Ectodermal cell (in vitro differentiated cells): ENCODE data around the gene DDC.
A peak's percentile ranks its signal among the peaks of the same experiment; 100 is the strongest.

Source experiments
- H3K27ac ChIP-seq: 2 replicates; pipeline ENCODE4 v1.7.0; 2013; ENCODE audit warnings: mild to moderate bottlenecking, low read depth, low read length; ENCODE audit not compliant: insufficient read depth, poor library complexity, severe bottlenecking
- H3K27me3 ChIP-seq: 2 replicates; pipeline ENCODE4 v1.7.0; 2013; ENCODE audit warnings: mild to moderate bottlenecking, low read length; ENCODE audit not compliant: insufficient read depth, control insufficient read depth, poor library complexity, severe bottlenecking
- H3K36me3 ChIP-seq: one replicate; pipeline ENCODE4 v1.7.0; 2013; ENCODE audit warnings: low read length; ENCODE audit not compliant: control insufficient read depth, insufficient read depth
- H3K4me1 ChIP-seq: one replicate; pipeline ENCODE4 v1.7.0; 2013; ENCODE audit warnings: low read length; ENCODE audit not compliant: control insufficient read depth, insufficient read depth
- H3K4me3 ChIP-seq: 2 replicates; pipeline ENCODE4 v1.7.0; 2013; ENCODE audit warnings: low read depth, low read length, control low read depth; ENCODE audit not compliant: insufficient read depth
- H3K9me3 ChIP-seq: 2 replicates; pipeline ENCODE4 v1.7.0; 2013; ENCODE audit warnings: mild to moderate bottlenecking, low read length, moderate library complexity; ENCODE audit not compliant: control insufficient read depth
- WGBS, 2 experiments: methylation state at CpG; one replicate each; pipeline ENCODE4 v1.1.7; 2013; ENCODE audit warnings: missing lambda C conversion rate in 2 of 2; 5-methylcytosine and 5-hydroxymethylcytosine counted together

Gene DDC

DNA sequence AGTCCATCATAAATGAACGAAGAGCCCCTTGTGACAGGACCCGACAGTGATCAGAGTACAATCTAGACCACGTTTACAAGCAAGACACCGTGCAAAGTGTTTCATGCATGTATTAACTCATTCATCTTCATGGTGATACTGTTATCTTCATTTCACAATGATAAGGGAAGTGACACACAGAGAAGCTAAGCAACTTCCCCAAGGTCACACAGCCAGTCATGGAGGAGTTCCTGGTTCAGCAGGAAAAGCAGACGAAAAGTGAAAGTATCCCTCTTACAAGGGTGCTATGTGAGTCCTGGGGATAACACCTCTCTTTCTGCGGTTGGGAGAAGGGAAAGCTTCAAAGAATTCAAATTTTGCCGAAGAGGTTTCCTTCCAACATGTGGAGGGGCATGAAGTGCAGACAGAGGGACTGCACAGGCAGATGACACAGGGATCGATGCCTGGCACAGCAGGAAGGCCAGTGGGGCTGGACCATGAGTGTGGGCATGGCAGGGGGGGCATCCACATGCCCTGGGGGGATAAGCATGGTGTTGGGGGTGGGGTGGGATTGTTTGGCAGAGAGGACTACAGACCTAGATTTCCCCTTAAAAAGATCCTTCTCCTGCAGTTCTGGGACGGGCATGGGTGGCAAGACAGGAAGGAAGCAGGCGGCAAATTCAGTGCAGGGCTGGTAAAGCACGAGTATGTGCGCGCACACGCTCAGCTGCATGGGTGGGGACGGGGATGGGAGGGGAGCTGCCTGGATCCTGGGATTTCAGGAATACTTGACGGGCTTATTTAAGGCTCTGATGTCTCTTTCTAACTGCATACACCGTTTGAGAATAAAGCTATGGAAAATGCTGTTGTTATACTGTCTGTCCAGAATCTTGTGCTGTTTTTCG lies 33.5 kb upstream of the DDC start:
- H3K27ac ChIP-seq = no peak overlapping the region
- 94 to 97% methylated on average over 18 of the region's 18 CpGs for WGBS, 2 experiments
- H3K9me3 ChIP-seq = no peaks in the 10 kb centered on the region
- H3K36me3 ChIP-seq = peaks cover 3% of the 10 kb centered on the region
- H3K4me1 ChIP-seq = no peaks in the 10 kb centered on the region
- no peak overlapping the region for H3K4me3 ChIP-seq
- no peaks in the 10 kb centered on the region for H3K27me3 ChIP-seq

GRCh38 chr7:50596484-50596883 lies 31.3 kb upstream of the DDC start:
- Histone ChIP-seq H3K9me3 (no peaks in the 10 kb centered on the region), H3K4me1 (peaks cover 2% of the 10 kb centered on the region), H3K4me3 (no peak overlapping the region), H3K27me3 (no peaks in the 10 kb centered on the region), H3K27ac (no peak overlapping the region), H3K36me3 (no peaks in the 10 kb centered on the region)
- WGBS, 2 experiments = 95 to 98% methylated on average over 4 of the region's 4 CpGs

- Histone ChIP-seq H3K27ac (no peak overlapping the region), H3K4me1 (peaks cover 5% of the 10 kb centered on the region), H3K9me3 (no peaks in the 10 kb centered on the region), H3K36me3 (no peaks in the 10 kb centered on the region), H3K4me3 (no peak overlapping the region), H3K27me3 (no peaks in the 10 kb centered on the region)
- WGBS, 2 experiments = 37 to 88% methylated on average over 1 to 3 of the region's 5 CpGs
Observed at GRCh38 chr7:50595491-50596102, 30.4 kb upstream of the DDC start.

DNA sequence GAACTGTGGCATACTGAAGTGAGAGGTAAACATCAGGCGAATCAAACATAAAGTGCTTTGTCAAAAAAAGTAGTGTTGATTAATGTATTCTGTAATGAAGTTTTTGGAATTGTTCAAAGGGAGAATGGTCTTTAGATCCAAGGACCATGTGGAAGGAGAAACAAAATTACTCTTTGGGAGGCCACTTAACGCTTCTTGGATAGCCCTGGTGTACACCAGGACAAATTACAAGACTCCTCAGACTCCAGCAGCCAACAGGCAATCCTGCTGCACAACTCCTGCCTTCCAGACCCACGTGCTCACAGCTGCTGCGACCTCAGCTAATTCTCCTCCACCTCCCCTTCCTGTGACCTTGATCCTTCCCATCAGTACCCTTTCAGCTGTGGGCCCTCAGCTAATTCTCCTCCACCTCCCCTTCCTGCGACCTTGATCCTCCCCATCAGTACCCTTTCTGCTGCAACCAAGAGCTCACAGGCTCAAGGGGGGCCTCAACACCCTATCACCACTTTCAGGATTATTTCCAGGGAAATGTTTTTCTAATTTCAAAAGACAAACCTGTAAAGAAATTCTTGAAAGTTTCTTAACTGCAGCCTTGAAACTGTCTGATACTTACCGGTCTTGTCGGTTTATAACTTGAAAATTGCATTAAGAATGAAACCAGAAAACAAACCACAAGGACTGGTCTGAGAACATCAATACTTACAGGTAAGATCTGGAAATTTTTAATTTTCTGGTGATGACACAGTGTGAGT lies 29.7 kb upstream of the DDC start:
- no peaks in the 10 kb centered on the region for H3K27me3 ChIP-seq

DNA sequence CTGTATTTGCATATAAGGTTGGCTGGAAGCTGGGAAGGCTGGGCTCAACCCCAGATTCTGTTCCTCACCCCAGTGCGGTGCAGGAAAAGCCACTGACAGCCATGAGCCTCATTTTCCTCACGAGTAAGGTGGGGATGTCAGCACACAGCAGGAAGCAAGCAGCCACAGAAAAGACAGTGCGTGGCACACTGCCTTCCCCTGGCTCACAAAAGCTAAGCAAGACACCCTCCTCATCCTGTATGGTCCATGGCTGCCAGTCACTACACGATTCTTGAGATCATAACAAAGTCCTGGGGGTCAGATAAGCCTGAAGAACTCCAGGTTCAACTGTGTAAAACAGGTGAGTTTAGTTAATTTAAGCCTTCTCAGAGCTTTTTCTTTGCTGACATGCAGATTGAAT lies 28.9 kb upstream of the DDC start:
- H3K27me3 ChIP-seq = no peaks in the 10 kb centered on the region
- peaks cover 5% of the 10 kb centered on the region for H3K4me1 ChIP-seq
- no peak overlapping the region for H3K27ac ChIP-seq
- H3K36me3 ChIP-seq = no peaks in the 10 kb centered on the region
- WGBS, 2 experiments = 93% methylated on average over 4 of the region's 4 CpGs
- H3K9me3 ChIP-seq = no peaks in the 10 kb centered on the region
- no peak overlapping the region for H3K4me3 ChIP-seq

More for the DNA sequence above, 29.7 kb upstream of the DDC start:
- WGBS, 2 experiments = 91 to 94% methylated on average over 7 of the region's 7 CpGs
- Histone ChIP-seq H3K9me3 (no peaks in the 10 kb centered on the region), H3K27ac (no peak overlapping the region), H3K4me3 (no peak overlapping the region), H3K36me3 (no peaks in the 10 kb centered on the region), H3K4me1 (peaks cover 5% of the 10 kb centered on the region)

DNA sequence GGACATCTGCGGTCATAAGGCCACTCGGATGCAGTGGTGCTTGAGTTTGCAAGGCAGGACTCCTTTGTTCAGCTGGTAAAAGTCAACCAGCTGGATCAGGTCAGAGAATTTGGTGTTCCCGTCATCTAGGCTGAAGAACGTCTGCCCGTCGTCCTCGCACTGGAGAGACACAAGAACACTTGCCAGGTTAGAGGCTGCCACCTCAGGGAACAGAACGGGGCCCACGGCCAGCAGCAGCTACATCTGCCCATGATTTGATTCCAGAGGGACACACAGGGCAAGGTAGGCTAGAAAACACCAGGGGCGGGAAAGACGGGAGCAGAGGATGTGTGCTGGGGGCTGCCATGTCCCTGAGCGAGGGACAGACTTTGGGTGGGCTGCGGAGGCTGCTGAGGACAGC lies 27.7 kb upstream of the DDC start:
- Histone ChIP-seq H3K4me1 (peaks cover 5% of the 10 kb centered on the region), H3K36me3 (no peaks in the 10 kb centered on the region), H3K27me3 (no peaks in the 10 kb centered on the region)

DNA sequence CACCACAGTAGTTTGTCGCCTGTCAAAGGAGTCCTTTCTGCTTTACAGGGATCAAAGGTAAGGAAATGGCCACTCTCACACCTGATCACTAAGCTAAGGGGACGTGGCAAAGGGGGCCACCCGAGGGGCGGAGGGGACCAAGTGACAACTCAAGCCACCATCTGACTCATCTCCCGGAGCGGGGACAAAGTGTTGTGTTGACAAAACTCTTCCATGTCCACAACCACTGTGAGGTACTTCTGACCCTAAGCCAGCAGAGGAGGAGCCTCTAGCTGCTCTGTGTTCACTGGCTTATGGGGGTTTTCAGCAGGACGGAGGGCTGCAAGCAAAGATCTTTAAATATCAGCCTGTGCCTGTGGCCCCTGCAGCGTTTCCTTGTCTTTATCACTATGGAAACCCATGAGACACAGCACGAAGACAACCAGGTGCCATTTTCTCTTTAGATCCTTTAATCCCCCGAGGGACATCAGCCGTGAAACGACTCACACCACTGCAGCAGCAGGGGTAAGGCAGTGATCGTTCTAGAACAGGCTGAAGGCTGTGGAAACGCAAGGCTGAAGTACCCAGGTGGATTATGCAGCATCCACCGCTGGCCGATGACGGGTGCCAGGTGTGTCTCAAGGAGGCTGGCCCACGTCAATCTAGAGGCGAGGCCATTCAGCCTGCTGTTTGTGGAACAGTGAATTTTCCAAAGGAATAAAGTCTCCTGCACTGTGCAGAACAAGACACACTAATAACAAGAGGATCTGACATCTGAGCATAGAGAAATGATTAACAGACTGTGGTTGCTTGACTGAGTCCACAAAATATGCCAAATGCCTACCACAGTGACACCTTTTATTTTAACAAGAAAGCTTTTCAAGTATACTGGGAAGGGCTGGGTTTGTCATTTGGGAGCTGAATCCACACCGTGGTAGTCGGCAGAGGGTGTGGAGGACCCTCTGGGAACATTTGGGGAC lies 26.6 kb upstream of the DDC start:
- Histone ChIP-seq H3K9me3 (no peaks in the 10 kb centered on the region), H3K4me1 (peaks cover 5% of the 10 kb centered on the region), H3K4me3 (no peak overlapping the region), H3K27ac (peak overlapping the region; percentile 50), H3K27me3 (no peaks in the 10 kb centered on the region), H3K36me3 (no peaks in the 10 kb centered on the region)
- 87 to 89% methylated on average over 21 of the region's 21 CpGs for WGBS, 2 experiments

More for the DNA sequence above, 27.7 kb upstream of the DDC start:
- 94 to 96% methylated on average over 13 of the region's 13 CpGs for WGBS, 2 experiments
- no peak overlapping the region for H3K4me3 ChIP-seq
- no peaks in the 10 kb centered on the region for H3K9me3 ChIP-seq
- no peak overlapping the region for H3K27ac ChIP-seq

DNA sequence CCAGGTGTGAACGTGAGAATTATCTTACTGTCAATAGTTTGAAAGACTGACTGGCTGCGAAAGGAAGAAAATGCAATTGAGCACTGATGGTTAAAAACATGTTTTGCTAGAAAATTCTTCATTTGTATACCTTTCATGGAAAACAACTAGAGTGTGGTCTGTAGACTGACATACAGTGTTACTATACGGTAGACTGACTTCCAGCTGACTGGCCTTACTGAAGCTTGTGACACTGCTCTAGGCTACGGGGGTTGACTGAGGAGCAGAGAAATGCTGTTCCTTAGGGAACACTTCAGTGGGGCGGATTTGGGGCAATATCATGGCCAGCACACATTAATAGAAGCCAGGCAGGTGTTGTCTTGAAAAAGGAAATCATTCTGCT lies 25.9 kb upstream of the DDC start:
- Histone ChIP-seq H3K36me3 (no peaks in the 10 kb centered on the region), H3K4me3 (no peak overlapping the region), H3K4me1 (peaks cover 5% of the 10 kb centered on the region), H3K27ac (no peak overlapping the region), H3K9me3 (no peaks in the 10 kb centered on the region), H3K27me3 (no peaks in the 10 kb centered on the region)
- WGBS, 2 experiments = 94 to 95% methylated on average over 5 of the region's 5 CpGs

DNA sequence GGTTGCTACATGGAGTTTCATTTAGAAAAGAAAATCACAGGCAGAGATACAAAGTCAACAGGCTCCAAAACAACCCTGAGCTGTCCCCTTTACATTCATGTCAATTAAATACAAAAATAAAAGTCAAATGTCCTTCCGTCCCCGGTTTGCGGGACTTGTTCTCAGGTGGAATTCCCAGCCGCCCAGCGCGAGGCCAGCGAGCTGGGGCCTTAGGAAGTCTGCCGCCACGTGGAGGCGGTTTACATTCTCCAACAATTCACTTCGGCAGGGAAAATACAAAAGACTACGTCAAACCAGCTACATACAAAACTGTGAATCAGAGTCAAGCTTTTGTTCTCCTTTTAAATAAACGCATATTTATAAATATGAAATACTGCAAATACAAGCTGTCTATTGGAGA lies 25.3 kb upstream of the DDC start:
- WGBS, 2 experiments = 93 to 94% methylated on average over 12 to 13 of the region's 13 CpGs
- Histone ChIP-seq H3K36me3 (no peaks in the 10 kb centered on the region), H3K4me1 (peaks cover 5% of the 10 kb centered on the region)

More for the DNA sequence above, 25.3 kb upstream of the DDC start:
- H3K9me3 ChIP-seq = no peaks in the 10 kb centered on the region
- H3K27ac ChIP-seq = no peak overlapping the region
- H3K27me3 ChIP-seq = no peaks in the 10 kb centered on the region
- no peak overlapping the region for H3K4me3 ChIP-seq
